ENCODE measurements around the gene PPP2R3A.

PPP2R3A gene

GRCh38 chr3:136042608-136043221, 77.2 kb downstream of the PPP2R3A start:
- TF ChIP-seq TAF1 (IDR thresholded peaks at IDR 0.05; ENCODE audit: borderline replicate concordance, insufficient read depth, low read length) = no peak
- TF ChIP-seq REST (IDR thresholded peaks at IDR 0.05; ENCODE audit: insufficient read depth in 1 of 2, low read depth in 2 of 2, low read length in 2 of 2) = no peak
- TF ChIP-seq SIN3A (IDR thresholded peaks at IDR 0.05; ENCODE audit: borderline replicate concordance, insufficient read depth, low read length) = no peak
- no peak for TF ChIP-seq POLR2AphosphoS5 (IDR thresholded peaks at IDR 0.05; ENCODE audit: low read depth, low read length)
- no peak for TF ChIP-seq FOXP2 (optimal IDR thresholded peaks at IDR 0.05; ENCODE audit: borderline replicate concordance, extremely low read depth, extremely low read length, insufficient read depth)

DNA sequence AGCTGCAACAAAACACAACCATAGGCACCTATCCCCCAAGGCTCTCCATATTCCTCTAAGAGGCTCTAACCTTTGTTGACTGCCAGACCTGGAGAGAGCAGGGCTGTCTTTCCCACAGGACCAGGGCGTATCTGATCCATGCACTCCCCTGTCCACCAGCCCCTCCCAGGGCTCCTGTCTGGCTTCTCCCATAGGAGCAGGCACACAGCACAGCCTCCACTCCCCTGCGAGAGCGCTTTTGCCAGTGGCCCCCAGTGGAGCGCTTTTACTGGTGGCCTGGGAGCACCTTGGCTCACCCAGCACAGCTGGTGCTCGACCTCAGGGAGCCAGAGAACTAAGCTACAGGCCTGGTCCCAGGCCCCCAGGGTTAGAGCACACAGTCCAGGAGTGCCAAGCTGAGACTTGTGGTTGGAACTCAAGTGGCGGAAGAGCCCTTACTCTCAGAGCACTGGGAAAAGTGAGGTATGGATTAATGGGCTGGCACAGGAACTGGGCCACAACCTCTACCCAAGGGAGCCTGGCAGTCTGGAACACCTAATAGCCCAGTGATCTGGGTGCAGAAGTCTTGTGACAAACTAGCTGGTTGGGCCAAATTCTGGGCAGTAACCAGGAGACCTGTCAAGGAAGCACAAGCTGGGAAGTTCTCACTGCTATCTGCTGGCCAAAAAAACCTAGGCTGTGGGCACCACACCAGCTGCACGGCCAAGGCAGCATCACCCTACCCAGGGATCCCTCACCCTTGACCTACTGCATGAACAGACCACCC, 79.6 kb downstream of the PPP2R3A start:
- TF ChIP-seq POLR2AphosphoS5 (IDR thresholded peaks at IDR 0.05; ENCODE audit: low read depth, low read length) (no peak), FOXP2 (optimal IDR thresholded peaks at IDR 0.05; ENCODE audit: borderline replicate concordance, extremely low read depth, extremely low read length, insufficient read depth) (no peak), REST (IDR thresholded peaks at IDR 0.05; ENCODE audit: insufficient read depth in 1 of 2, low read depth in 2 of 2, low read length in 2 of 2) (no peak), SIN3A (IDR thresholded peaks at IDR 0.05; ENCODE audit: borderline replicate concordance, insufficient read depth, low read length) (no peak), TAF1 (IDR thresholded peaks at IDR 0.05; ENCODE audit: borderline replicate concordance, insufficient read depth, low read length) (no peak)

DNA sequence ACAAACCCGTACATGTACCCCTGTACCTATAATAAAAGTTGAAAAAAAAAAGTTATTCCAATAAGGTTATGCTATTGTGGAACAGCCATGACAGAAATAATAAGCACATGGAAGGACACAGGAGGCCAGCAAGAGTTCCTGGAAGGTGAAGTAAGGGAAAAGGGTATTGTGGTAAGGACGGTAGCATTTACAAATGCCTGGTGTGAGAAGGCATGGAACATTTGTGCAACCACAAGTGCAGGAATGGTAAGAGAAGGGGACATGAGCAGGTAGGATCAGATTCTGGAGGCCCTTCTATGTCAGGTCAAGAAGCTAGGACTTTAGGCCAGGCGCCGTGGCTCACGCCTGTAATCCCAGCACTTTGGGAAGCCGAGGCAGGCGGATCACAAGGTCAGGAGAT, 82.5 kb downstream of the PPP2R3A start:
- TF ChIP-seq FOXP2 (optimal IDR thresholded peaks at IDR 0.05; ENCODE audit: borderline replicate concordance, extremely low read depth, extremely low read length, insufficient read depth) = no peak
- TF ChIP-seq SIN3A (IDR thresholded peaks at IDR 0.05; ENCODE audit: borderline replicate concordance, insufficient read depth, low read length) = no peak
- TF ChIP-seq REST (IDR thresholded peaks at IDR 0.05; ENCODE audit: insufficient read depth in 1 of 2, low read depth in 2 of 2, low read length in 2 of 2) = no peak

- no peak for TF ChIP-seq TAF1 (IDR thresholded peaks at IDR 0.05; ENCODE audit: borderline replicate concordance, insufficient read depth, low read length)
- TF ChIP-seq SIN3A (IDR thresholded peaks at IDR 0.05; ENCODE audit: borderline replicate concordance, insufficient read depth, low read length) = no peak
- TF ChIP-seq POLR2AphosphoS5 (IDR thresholded peaks at IDR 0.05; ENCODE audit: low read depth, low read length) = no peak
- TF ChIP-seq REST (IDR thresholded peaks at IDR 0.05; ENCODE audit: insufficient read depth in 1 of 2, low read depth in 2 of 2, low read length in 2 of 2) = no peak
- no peak for TF ChIP-seq FOXP2 (optimal IDR thresholded peaks at IDR 0.05; ENCODE audit: borderline replicate concordance, extremely low read depth, extremely low read length, insufficient read depth)
These were observed 84.7 kb downstream of the PPP2R3A start for GRCh38 chr3:136050250-136050649.
